COLO668 (cell line): ENCODE data around the gene INPP4A.

ENCODE experiments used
- DNase-seq: peaks from one replicate; lab custom pipeline; 2025; ENCODE audit not compliant: unreplicated experiment; lab: John Stamatoyannopoulos, UW

INPP4A gene

DNA sequence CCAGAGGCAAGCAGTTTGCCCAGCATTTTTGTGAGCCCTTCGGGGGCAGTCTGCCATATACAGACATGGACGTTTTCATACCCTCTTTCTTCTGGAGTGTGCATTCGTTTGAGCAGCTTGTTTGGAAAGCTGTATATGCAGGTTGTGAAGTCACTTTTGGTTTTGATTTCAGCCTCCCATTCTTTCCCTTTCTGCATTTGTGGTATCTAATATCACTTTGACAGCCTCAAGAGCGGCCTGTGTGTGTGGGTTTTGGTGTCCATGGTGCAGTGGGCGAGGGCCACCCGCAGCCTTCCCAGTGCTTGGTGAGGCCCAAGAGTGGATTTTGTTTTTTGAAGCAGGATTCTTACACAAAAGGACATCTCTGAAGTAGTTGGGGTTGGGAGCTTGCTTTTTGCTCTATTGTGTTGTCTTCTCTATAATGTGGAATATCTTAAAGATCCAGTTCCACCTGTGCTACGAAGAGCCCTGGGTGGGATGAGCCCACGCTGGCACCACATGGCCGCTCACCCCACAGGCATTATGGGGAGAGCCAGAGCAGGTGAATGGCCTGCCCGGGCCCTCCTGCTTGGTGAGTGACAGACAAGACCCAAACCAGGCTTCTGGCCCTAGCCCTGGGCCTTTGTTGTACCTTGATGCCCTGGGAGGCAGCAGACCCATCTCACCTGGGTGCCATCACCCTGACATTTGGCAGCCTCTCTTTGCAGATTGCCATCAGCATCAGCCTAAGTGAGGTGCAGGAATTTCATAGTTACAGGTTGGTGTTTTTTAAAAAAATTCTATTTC is 29.5 kb downstream of the INPP4A start:
- DNase-seq: no peak

GRCh38 chr2:98474979-98475632 is 30.4 kb downstream of the INPP4A start:
- DNase-seq: no peak

GRCh38 chr2:98476192-98476868 is 31.7 kb downstream of the INPP4A start:
- peak; percentile 37 for DNase-seq

DNA sequence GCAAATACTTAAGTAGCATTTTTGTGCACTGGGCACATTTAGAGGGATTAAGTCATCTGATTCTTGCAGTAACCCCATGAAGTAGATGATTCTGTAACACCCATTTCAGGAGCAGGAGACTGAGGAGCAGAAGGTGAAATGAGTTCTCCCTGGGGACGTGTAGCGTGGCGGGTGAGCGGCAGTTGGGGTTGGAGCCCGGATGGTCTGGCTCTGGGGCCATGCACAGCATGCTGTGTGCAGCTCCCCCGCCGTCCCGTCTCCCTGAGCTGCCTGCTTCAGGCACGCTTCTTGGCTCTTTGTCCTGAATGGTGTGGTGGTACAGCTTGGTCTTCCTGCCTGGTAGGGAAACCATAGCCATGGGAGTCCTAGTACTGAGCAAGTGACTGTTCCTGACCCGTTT is 32.4 kb downstream of the INPP4A start:
- DNase-seq: no peak

- DNase-seq: no peak
These were observed 32.8 kb downstream of the INPP4A start for GRCh38 chr2:98477506-98477905.

- DNase-seq: no peak
These were observed 33.5 kb downstream of the INPP4A start for GRCh38 chr2:98478088-98478551.

DNA sequence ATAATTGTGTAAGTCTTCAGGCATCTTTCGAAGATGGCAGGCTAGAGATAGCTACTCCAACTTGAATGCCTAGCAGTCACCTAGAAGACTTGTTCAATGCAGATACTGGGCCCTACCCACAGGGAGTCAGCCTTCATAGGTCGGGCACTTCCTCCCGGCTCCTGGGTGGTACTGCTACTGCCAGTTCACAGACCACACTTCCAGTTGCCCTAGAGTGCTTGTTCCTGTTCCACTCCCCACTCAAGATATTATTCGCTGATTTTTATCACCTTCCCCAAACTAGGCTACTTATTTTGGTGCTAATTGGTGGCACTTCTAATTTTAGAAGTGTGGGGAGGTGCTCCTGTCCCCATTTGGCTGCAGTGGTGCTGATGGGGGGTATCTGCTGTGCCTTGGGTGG is 34.2 kb downstream of the INPP4A start:
- no peak for DNase-seq

DNA sequence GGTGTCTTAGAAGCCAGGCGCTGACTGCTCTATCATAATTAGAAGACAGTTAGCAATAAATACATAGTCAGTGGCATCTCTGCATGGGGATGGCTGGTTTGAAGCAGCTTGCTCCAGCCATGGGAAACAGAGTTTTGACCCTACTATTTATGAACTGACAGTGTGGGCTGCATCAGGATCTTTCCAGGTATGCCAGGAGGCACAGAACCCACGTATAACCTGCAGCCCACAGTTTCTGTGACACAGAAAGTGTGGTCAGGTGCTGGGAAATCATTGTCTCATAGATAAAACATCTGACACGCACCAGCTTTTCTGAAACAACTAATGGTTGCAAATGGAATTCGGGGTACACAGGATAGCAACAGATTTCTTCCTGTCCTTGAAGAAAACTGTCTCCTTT is 34.7 kb downstream of the INPP4A start:
- DNase-seq: no peak

- no peak for DNase-seq
These were observed 35.4 kb downstream of the INPP4A start for GRCh38 chr2:98479959-98480524.

DNA sequence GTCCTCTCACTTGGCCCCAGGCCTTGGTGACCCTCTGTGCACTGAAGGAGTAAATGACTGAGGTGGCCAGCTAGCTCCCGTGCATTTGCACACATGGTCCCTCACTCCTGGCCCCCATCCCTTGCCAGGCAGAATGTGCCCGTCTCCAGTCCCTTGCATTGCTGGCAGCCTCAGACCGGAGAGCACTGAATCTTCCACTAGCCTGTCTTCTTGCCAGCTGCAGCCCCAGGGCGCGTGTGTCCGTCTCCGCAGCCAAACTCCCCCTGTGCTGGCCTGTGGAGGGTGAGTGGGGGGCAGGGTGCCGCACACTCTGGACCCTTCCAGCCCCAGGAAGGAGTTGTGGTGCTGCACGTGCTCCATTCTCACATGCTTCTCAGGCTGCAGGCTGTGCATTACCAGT is 35.9 kb downstream of the INPP4A start:
- DNase-seq: no peak

DNA sequence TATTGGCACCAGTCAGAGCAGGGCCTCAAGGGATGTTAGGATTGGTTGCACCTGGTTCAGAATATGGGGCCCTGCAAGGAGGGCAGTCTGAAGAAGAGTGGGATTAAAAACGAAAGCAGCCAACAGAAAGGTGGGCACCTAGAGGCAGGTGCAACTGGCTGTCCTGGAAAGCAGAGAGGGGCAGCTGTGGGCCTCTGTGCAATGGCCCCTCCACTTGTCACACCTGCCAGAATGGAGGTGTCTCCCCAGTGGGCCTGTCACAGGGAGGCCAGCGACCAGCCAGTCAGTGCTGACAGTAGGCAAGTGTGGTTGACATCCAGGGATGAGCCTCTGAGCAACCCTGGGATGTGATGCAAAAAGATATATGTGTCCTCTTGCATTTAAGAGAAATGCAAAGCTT is 37.7 kb downstream of the INPP4A start:
- no peak for DNase-seq

GRCh38 chr2:98483257-98483861 is 38.7 kb downstream of the INPP4A start:
- no peak for DNase-seq

GRCh38 chr2:98484121-98484557 is 39.5 kb downstream of the INPP4A start:
- DNase-seq: peak; percentile 29

- DNase-seq: no peak
These were observed 40.2 kb downstream of the INPP4A start for GRCh38 chr2:98484652-98485452.

- no peak for DNase-seq
These were observed 40.7 kb downstream of the INPP4A start for GRCh38 chr2:98485453-98485755.

- no peak for DNase-seq
These were observed 41.8 kb downstream of the INPP4A start for GRCh38 chr2:98486374-98486981.

DNA sequence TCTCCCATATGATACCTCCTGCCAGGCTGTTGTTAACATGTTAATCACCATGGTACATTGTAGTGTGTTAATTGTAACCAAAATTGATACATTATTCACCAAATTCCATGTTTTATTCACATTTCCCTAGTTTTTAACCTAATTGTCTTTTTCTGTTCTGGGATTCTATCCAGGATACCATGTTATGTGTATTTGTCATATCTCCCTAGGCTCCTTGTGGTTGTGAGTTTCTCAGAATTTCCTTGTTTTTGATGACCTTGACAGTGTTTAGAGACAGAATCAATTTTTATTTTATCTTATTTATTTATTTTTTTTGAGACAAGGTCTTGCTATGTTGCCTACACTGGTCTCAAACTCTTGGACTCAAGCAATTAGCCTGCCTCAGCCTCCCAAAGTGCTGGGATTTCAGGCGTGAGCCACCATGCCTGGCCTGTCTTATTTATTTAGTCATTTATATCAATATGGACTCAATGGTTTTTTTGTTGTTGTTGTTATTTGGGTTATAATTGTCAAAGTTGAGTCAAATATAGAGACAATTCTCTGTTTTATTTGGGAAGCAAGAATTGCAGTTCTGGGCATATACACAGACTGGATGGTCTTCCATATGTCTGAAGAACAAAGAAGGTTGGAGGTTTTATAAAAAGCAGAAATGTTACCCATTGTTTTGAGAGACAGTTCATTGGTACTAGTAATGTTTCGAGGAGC is 42.6 kb downstream of the INPP4A start:
- DNase-seq: no peak

DNA sequence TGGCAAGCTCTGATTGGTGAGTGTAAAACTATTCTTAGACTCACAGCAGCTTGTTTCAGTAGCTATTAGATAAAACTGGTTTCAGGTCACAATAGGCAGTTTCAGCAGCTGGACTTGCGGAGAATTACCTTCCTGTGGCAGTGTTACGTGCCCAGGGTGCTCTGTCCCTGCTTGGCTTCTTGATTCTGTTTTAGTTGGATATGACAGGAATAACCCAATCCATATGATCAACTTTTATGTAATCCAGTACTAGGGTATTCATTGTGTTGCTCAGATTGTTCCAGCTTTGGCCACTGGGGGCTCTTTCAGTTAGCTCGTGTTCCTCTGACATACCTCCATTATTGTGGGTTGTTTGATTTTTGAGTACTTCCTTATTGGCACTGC is 43.1 kb downstream of the INPP4A start:
- DNase-seq: peak; percentile 43

DNA sequence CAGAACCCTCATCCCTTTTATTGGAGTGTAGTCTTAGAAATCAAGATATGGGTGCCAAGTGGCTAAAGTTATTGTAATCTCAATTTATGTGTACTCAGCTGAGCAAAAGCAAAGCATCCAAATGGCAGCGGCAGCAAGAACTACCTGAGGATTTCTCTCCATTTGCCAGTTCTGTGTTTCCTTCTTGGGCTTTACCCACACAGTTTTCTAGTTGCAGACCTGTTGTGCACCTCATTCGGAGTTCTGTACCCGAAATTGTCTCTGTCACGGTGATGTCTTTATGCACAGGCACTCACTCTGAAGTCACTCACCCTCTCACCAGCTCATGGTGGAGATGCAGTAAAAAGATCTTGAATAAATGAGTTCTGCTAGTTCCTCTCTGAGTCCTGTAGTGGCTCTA is 43.6 kb downstream of the INPP4A start:
- no peak for DNase-seq

GRCh38 chr2:98489486-98489885 is 44.8 kb downstream of the INPP4A start:
- no peak for DNase-seq
